Measurements from ENCODE around the gene PICK1.

DNA sequence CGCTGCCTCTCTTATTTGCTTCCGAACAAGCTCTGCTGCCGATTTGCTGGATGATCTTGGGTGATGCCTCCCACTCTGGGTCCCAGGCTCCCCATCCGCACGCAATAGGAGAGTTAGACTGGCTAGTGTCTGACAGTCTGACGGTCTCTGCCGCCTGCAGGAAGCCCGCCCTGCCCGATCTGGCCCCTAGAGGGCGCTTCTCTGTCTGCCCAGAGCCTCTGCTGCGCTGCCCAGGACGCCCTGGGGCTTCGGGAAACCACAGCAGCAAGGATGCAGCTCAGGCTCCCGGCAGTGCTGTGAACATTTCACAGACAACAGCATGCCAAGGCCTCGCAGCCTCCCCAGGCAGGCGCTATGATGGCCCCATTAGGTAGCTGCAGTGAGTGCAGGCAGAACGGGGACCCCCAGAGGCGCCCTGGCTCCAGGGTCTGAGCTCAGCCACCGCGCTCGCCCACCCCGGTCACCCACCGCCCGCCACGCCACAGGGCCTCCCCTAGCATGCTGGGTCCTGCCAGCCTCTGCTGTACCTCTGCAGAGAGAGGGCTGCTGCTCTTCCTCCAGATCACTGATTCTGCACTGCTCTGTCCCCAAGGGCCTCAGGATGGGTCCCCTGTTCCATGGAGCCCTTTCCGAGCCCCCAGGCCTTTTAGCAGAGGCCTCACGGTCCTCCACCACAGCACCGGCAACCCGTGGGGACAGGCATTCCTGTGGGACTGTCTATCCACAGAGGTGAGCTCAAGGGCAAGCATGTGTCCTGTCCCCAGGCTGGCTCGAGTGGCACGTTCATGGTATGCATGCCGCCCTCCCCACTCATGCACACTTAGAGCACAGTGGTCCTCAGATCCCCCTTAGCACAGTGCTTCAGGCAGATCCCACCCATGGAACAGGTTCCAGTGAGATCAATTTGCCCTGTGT is 57.5 kb downstream of the PICK1 start:
- peak; percentile 89 for TF ChIP-seq CTCF (IDR thresholded peaks at IDR 0.05; ENCODE audit: low read depth, low read length)
- no peak for TF ChIP-seq MAX (IDR thresholded peaks at IDR 0.05; ENCODE audit: low read depth, low read length)
- TF ChIP-seq MYC (IDR thresholded peaks at IDR 0.05; ENCODE audit: low read depth, low read length), result no peak
- no peak for TF ChIP-seq POLR2A (IDR thresholded peaks at IDR 0.05; ENCODE audit: extremely low read depth, insufficient read length)

Measured in NB4 (cell line).